Tongue (tissue), 2 donors: ENCODE measurements around the gene LECT2. TPM values are rescaled to one million over a fixed set of nuclear protein-coding genes. Genes with fewer than 3 reads are reported as not detected.
A peak's percentile ranks its signal among the peaks of the same experiment; 100 is the strongest.

Experiments used
- DNase-seq: peaks from one replicate; pipeline ENCODE4 v3.0.0-alpha.2; 2015
- total RNA-seq: library from RNA; depleted of rRNA; stranded (reverse); fragments of >200 nt; gene quantifications from one replicate; pipeline ENCODE4 v1.2.3, GENCODE V29; 2014

LECT2 gene
- total RNA-seq, 1 donor from 2014 or later = not detected

- DNase-seq = no peak
Measured at GRCh38 chr5:135978212-135978631, 23.4 kb upstream of the LECT2 start.

- DNase-seq = peak; percentile 48
Measured at GRCh38 chr5:135977375-135977928, 22.7 kb upstream of the LECT2 start.

- DNase-seq = no peak
Measured at GRCh38 chr5:135976216-135976615, 21.4 kb upstream of the LECT2 start.

GRCh38 chr5:135975122-135975521 is 20.3 kb upstream of the LECT2 start:
- peak; percentile 55 for DNase-seq

- peak; percentile 56 for DNase-seq
Measured at GRCh38 chr5:135974021-135974600, 19.3 kb upstream of the LECT2 start.

- DNase-seq = peak; percentile 20
Measured at GRCh38 chr5:135973323-135974020, 18.7 kb upstream of the LECT2 start.

GRCh38 chr5:135971701-135972100 is 16.9 kb upstream of the LECT2 start:
- DNase-seq = peak; percentile 34

- DNase-seq = no peak
Measured at GRCh38 chr5:135966790-135967189, 12.0 kb upstream of the LECT2 start.

GRCh38 chr5:135966165-135966564 is 11.4 kb upstream of the LECT2 start:
- no peak for DNase-seq

- DNase-seq = no peak
Measured at GRCh38 chr5:135965504-135965903, 10.7 kb upstream of the LECT2 start.

GRCh38 chr5:135964670-135965320 is 10.0 kb upstream of the LECT2 start:
- DNase-seq = peak; percentile 62

GRCh38 chr5:135955525-135955924 is 742 bp upstream of the LECT2 start:
- no peak for DNase-seq

- no peak for DNase-seq
Measured at GRCh38 chr5:135953850-135954249, 933 bp downstream of the LECT2 start.

- no peak for DNase-seq
Measured at GRCh38 chr5:135952683-135953082, 2.1 kb downstream of the LECT2 start.

GRCh38 chr5:135951807-135952206 is 3.0 kb downstream of the LECT2 start:
- DNase-seq = no peak

- no peak for DNase-seq
Measured at GRCh38 chr5:135951257-135951656, 3.5 kb downstream of the LECT2 start.

GRCh38 chr5:135950611-135951010 is 4.2 kb downstream of the LECT2 start:
- no peak for DNase-seq

- peak; percentile 91 for DNase-seq
Measured at GRCh38 chr5:135944967-135945560, 9.7 kb downstream of the LECT2 start.

GRCh38 chr5:135944564-135944963 is 10.2 kb downstream of the LECT2 start:
- no peak for DNase-seq

- DNase-seq = no peak
Measured at GRCh38 chr5:135942202-135942771, 12.5 kb downstream of the LECT2 start.

GRCh38 chr5:135941711-135942110 is 13.1 kb downstream of the LECT2 start:
- DNase-seq = no peak

- no peak for DNase-seq
Measured at GRCh38 chr5:135937245-135937911, 17.4 kb downstream of the LECT2 start.
